GM08714 (cell line): Measurements from ENCODE around the gene ALG12.

Source experiments
- H3K4me3 ChIP-seq: fragments of 200-500 bp; sonication (Bioruptor generic); 2 replicates; pipeline ENCODE4 v1.5.1; 2014; ENCODE audit warnings: mild to moderate bottlenecking, low read length, inconsistent platforms
- ZNF274 ChIP-seq: IDR thresholded peaks from 2 replicates; pipeline ENCODE4 v1.6.1; 2012; ENCODE audit warnings: mild to moderate bottlenecking, low read depth, low read length

ALG12 gene

DNA sequence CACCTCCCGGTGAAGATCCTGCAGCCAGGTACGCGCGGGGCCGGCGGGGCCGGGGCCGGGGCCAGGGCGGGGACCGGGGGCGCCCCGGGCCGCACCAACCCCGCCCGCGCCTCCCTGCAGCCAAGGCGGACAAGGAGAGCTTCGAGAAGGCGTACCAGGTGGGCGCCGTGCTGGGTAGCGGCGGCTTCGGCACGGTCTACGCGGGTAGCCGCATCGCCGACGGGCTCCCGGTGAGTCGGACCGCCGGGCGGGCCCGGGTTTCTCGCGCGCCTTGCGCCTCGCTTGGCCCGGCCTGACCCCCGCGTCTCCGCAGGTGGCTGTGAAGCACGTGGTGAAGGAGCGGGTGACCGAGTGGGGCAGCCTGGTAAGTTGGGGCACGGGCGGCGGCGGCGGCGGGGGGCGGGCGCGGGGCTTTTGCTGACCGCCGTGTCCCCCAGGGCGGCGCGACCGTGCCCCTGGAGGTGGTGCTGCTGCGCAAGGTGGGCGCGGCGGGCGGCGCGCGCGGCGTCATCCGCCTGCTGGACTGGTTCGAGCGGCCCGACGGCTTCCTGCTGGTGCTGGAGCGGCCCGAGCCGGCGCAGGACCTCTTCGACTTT, 42.9 kb upstream of the ALG12 start:
- TF ChIP-seq ZNF274, result no peak
- peak overlapping the region; percentile 72 for H3K4me3 ChIP-seq

GRCh38 chr22:49960159-49961004, 42.1 kb upstream of the ALG12 start, which contains the start of gene PIM3:
TSS of gene PIM3 (plus strand) at chr22:49960772. CDS start at chr22:49960948, 176 bp downstream.
- no peak for TF ChIP-seq ZNF274

DNA sequence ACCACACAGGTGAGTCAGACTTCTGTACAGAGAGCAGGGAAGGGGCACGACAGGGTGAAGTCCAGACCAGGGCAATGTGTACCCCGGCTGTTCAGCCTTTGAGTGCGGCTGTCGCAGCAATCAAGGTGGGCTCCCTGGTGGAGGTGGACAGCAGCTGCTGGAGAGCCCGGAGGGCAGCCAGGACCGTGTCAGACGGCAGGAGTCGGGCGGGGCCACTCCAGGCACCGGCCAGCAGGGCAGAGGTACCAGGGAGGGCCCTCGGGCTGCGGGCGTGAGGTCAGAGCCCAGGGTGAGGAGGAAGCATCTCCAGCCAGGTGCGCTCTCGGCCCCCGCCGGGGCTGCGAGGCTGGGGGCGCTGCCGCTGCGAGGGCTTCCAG, 41.5 kb upstream of the ALG12 start:
- H3K4me3 ChIP-seq, result peak overlapping the region; percentile 66; the same call in 1 of the 2 replicates
- no peak for TF ChIP-seq ZNF274

More at GRCh38 chr22:49960159-49961004, 42.1 kb upstream of the ALG12 start, which contains the start of gene PIM3:
- peak within 1 kb of the TSS; percentile 72 for H3K4me3 ChIP-seq

DNA sequence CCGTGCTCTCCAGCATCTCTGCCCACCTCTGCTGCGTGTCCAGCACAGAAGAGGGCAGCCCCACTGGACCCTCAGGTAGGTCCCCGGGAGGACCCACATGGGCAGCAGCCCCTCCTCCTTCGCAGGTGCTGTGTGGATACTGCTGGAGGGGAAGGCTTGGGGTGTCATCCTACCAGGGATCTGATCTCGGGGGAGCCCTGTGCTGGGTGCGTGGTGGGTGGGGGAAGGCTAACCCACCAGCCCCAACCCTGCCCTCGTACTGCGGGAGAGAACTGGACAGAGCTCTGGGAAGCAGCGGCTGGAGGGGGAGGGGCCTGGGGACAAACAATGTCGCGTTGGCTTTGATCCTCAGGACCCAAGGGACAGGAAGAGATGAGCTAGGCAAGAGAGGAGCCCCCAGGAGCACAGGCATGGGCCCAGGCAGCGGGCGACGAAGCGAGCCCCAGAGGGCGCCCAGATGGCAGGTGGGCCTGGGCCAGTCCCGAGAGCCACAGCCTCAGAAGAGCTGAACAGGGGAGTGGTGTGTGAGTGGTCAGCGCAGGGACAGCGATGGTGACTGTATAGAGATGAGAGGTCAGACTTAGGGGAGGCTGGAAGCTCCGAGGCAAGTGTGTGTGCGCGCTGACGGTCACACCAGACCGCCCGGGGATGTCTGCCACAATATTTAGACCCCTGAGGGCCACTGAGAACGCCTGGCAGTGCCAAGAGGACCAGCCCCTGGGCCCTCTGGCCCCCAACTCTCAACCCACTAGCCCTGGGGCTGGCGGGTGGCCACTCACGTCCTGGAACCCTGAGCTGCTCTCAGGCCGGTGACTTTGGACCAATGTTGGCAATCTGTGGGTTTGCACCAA, 40.9 kb upstream of the ALG12 start:
- no peak for TF ChIP-seq ZNF274
- H3K4me3 ChIP-seq, result peak overlapping the region; percentile 66; the same call in 1 of the 2 replicates

GRCh38 chr22:49958366-49958921, 40.2 kb upstream of the ALG12 start:
- TF ChIP-seq ZNF274, result no peak
- H3K4me3 ChIP-seq, result no peak overlapping the region

DNA sequence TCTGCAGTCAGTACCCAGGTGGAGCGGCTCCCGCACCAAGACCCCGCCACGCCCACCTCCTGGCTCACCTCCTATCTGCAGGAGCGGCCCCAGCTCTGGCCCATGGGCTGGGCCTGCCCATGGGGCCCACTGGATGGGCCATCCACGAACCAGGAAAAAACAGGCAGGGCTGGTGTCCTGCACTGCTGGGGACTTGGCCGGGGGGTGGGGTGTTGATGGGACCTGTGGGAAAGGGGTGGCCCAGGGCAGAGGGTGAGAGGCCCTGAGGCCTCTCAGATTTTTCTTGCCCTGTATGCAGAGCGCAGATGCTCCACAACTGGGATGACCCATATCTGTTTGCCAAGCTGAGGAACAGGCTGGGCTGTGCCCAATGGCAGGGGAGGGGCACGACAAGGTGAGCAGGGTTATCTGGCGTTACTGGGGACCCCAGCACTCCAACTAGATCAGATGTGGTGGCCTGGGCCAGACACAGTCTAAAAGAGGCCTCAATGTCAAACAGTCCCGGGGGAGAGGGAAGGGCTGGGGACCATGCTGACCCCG, 39.7 kb upstream of the ALG12 start:
- TF ChIP-seq ZNF274, result no peak

DNA sequence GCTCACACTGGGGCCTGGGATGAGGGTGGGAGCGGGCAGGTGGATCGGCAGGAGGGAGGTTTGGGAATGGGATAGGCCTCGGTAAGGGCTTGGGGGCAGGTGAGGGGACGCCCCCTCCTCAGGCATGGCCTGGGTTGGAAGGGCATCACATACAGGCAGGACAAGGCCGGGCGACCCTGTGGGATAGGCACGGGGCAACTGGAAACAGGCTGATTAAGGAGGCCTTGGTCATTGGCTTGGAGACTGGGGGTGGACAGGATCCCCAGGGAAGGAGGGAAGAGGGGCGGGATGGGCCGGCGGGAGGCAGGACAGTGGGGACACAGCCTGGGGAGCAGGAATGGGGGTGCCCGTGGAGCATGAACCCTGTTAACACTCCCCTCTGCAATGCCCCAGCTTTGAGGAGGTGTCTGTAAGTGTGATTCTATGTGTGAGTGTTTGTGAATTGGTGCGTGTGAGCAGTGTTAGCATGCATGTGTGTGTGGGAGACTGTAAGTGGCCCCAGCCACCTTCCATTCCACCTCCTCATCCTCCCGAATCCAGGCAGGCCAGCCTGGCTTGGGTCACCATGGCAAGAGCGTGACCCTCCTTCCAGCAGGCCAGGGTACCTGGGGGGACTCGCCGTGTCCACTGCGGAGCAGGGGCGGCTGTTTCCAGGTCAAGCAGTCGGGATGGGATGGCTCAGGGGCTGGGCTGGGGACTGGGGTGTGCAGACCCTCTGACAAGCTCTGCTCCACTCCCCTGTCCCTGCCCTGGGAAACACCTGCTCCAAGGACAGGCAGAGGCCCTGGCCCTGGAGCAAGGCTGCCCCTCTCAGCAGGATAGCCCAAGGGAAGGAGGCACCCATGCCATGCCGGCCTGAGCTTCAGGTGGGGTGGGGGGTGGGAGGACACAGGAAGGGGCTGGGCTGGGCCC, 38.9 kb upstream of the ALG12 start:
- no peak for TF ChIP-seq ZNF274
- no peak overlapping the region for H3K4me3 ChIP-seq

More for the DNA sequence above, 39.7 kb upstream of the ALG12 start:
- no peak overlapping the region for H3K4me3 ChIP-seq

DNA sequence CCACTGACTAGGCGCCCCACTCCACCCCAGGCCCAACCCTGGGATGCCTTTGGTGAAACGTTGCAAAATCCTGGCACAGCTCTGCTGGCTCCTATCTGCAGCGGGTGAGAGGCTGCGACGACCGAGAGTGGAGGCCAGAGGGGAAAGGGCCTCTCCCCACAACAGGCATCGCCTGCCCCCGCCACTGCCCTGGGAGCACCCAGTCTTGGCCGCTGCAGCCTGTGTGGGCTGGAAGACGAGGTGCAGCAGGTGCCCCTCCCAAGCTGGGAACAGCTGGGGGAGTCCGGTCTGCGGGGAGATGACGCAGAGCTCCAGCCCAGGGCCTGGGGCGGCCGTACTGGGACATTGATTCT, 38.2 kb upstream of the ALG12 start:
- no peak for TF ChIP-seq ZNF274
- H3K4me3 ChIP-seq, result no peak overlapping the region

- no peak for TF ChIP-seq ZNF274
Measured at GRCh38 chr22:49955581-49956417, 37.6 kb upstream of the ALG12 start.

DNA sequence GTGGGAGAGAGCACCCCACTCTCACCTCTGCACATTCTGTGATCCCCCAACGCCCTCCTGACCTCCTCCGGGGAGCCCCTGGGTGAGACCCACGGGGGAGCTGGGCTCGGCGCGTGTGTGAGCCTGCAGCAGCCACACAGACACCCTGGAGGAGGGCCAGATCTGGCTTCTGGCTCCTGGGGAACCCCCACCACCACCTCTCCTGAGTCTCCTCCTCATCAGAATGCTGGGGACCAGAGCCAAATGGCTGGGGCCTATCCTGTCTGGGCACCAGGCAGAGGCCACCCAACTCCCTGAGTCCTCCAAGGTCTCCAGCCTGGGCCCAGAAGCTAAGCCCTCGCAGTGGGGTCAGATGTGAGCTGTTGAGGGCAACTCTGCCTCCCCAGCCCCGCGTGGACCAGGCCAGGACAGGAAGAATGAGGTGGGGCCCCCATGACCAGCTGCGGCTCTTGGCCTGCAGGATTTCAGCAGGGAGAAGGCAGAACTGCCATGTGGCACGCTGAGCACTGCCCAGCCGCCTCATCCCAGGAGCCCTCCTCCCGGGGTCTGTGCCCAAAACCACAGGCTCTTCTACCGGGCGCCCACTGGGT, 36.8 kb upstream of the ALG12 start:
- no peak for TF ChIP-seq ZNF274
- no peak overlapping the region for H3K4me3 ChIP-seq

More at GRCh38 chr22:49955581-49956417, 37.6 kb upstream of the ALG12 start:
- no peak overlapping the region for H3K4me3 ChIP-seq

DNA sequence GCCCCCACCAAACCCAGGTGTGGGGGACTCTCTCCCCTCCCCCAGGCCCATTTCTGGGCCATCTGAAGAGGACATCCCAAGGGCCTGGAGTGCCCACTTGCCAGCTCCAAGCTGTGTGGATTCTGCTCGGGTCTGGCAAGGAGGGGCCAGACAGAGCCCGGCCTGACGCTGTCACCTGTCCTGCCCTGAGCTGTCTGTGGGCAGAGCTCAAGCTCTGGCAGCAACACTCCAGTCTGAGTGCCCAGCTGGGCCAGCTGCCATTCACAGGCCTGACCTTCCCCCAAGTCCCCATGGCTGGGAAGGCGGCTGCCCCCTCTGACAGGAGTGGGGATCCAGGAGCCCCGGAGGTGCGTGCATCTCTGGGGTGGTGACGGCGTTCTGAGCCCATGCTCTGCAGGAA, 36.1 kb upstream of the ALG12 start:
- no peak overlapping the region for H3K4me3 ChIP-seq
- no peak for TF ChIP-seq ZNF274
